Neuron (in vitro differentiated cells): ENCODE results near the gene FRS2.
"Not testable (repeated sequence)": the region's sequence is repeated elsewhere in the genome, so short reads cannot be mapped to it uniquely, and the experiment has no call there.

Experiments used
- H2AFZ ChIP-seq: one replicate; pipeline ENCODE4 v1.6.1; 2013; ENCODE audit warnings: low read depth, mild to moderate bottlenecking, inconsistent platforms, low read length, moderate library complexity
- H3K27me3 ChIP-seq: one replicate; pipeline ENCODE4 v1.6.1; 2013; ENCODE audit warnings: low read length; ENCODE audit not compliant: insufficient read depth
- H3K36me3 ChIP-seq: one replicate; pipeline ENCODE4 v1.6.1; 2013; ENCODE audit warnings: low read length; ENCODE audit not compliant: insufficient read depth
- H3K4me1 ChIP-seq: one replicate; pipeline ENCODE4 v1.6.1; 2013; ENCODE audit warnings: low read length; ENCODE audit not compliant: insufficient read depth
- H3K4me3 ChIP-seq: 2 replicates; pipeline ENCODE4 v1.5.1; 2013; ENCODE audit warnings: mild to moderate bottlenecking, low read length, moderate library complexity
- H3K9me3 ChIP-seq: one replicate; pipeline ENCODE4 v1.6.1; 2013; ENCODE audit warnings: low read length

FRS2 gene

GRCh38 chr12:69440016-69440415 lies 30.2 kb upstream of the FRS2 start:
- Histone ChIP-seq H3K9me3 (no peaks in the 10 kb centered on the region), H3K4me1 (no peaks in the 10 kb centered on the region), H3K27me3 (no peaks in the 10 kb centered on the region), H3K36me3 (no peaks in the 10 kb centered on the region), H2AFZ (no peak overlapping the region), H3K4me3 (no peak overlapping the region)

DNA sequence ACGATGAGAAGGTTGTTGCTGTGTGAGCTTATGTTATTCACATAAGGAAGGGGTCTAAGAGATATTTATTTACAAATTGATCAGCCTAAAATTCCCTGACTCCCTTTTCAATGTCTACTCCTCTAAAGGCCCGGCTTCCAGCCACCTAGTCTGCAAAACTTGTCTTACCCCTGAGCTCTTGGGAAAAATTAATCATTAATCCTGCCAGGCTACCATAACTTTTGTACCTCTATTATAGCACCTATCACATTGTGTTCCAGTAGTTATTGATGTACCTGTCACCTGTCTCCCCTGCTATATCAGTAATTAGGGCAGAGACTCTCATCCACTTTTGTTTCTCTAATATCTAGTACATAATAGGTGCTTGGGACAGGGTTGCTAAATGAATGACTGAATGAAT lies 29.3 kb upstream of the FRS2 start:
- Histone ChIP-seq H3K9me3 (no peaks in the 10 kb centered on the region), H3K36me3 (no peaks in the 10 kb centered on the region), H3K27me3 (no peaks in the 10 kb centered on the region), H3K4me3 (no peak overlapping the region), H2AFZ (no peak overlapping the region), H3K4me1 (no peaks in the 10 kb centered on the region)

DNA sequence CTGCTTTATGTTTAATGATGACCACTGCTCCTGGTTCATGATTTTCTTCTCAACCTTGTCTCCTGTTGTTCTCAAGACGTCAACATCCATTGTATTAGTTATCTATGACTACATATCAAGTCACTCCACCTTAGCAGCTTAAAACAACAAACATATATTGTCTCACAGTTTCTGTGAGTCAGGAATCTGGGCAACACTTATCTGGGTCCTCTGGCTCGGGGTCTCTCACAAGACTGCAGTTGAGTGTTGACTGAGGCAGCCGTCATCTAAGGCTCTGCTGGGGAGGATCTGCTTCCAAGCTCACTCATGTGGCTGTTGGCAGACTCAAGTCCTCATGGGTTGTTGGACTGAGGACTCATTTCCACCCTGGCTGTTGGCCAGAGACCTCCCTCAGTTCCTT lies 27.3 kb upstream of the FRS2 start:
- Histone ChIP-seq H3K36me3 (no peaks in the 10 kb centered on the region), H2AFZ (no peak overlapping the region), H3K27me3 (no peaks in the 10 kb centered on the region), H3K9me3 (no peaks in the 10 kb centered on the region), H3K4me3 (no peak overlapping the region), H3K4me1 (no peaks in the 10 kb centered on the region)

- no peak overlapping the region for H2AFZ ChIP-seq
- no peaks in the 10 kb centered on the region for H3K36me3 ChIP-seq
- H3K27me3 ChIP-seq, result no peaks in the 10 kb centered on the region
- H3K4me3 ChIP-seq, result no peak overlapping the region
- H3K4me1 ChIP-seq, result no peaks in the 10 kb centered on the region
- H3K9me3 ChIP-seq, result no peaks in the 10 kb centered on the region
These were observed 26.3 kb upstream of the FRS2 start for GRCh38 chr12:69443916-69444315.

GRCh38 chr12:69447892-69448291 lies 22.3 kb upstream of the FRS2 start:
- no peak overlapping the region for H3K4me3 ChIP-seq
- H3K4me1 ChIP-seq, result no peaks in the 10 kb centered on the region
- H2AFZ ChIP-seq, result no peak overlapping the region
- H3K36me3 ChIP-seq, result no peaks in the 10 kb centered on the region
- H3K9me3 ChIP-seq, result no peaks in the 10 kb centered on the region
- no peaks in the 10 kb centered on the region for H3K27me3 ChIP-seq

GRCh38 chr12:69452598-69453132 lies 17.5 kb upstream of the FRS2 start:
- not testable (repeated sequence) for H3K27me3 ChIP-seq, H3K4me3 ChIP-seq, H3K9me3 ChIP-seq, H3K36me3 ChIP-seq, H3K4me1 ChIP-seq, H2AFZ ChIP-seq

- no peaks in the 10 kb centered on the region for H3K27me3 ChIP-seq
These were observed 13.9 kb upstream of the FRS2 start for GRCh38 chr12:69456239-69456638.

GRCh38 chr12:69457433-69457832 lies 12.8 kb upstream of the FRS2 start:
- H3K4me1 ChIP-seq, result peaks cover 5% of the 10 kb centered on the region
- H3K27me3 ChIP-seq, result no peaks in the 10 kb centered on the region
- no peak overlapping the region for H3K4me3 ChIP-seq
- H3K9me3 ChIP-seq, result no peaks in the 10 kb centered on the region
- no peak overlapping the region for H2AFZ ChIP-seq
- H3K36me3 ChIP-seq, result no peaks in the 10 kb centered on the region

More at GRCh38 chr12:69456239-69456638, 13.9 kb upstream of the FRS2 start:
- H3K4me1 ChIP-seq, result peaks cover 5% of the 10 kb centered on the region
- no peaks in the 10 kb centered on the region for H3K9me3 ChIP-seq
- no peak overlapping the region for H3K4me3 ChIP-seq
- no peaks in the 10 kb centered on the region for H3K36me3 ChIP-seq
- H2AFZ ChIP-seq, result no peak overlapping the region

DNA sequence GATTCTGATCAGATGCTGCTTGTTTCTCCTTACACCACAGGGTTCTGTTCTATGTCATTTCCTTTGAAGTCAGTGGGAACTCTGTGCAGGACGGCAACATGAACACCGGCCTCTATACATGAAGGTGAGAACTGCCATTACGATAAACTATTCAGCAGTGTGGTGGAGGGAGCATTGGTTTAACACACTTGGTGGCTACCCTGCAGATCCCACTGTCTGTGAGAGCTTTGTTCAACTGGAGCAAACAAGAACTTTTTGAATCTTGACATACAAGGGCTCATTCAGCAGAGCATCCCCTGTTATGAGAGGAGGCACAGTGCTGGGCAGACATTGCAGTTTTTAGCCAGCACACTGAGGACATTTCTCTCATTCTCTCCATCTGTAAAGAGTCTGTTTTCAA lies 10.7 kb upstream of the FRS2 start:
- no peaks in the 10 kb centered on the region for H3K36me3 ChIP-seq
- H3K4me1 ChIP-seq, result peaks cover 5% of the 10 kb centered on the region
- H3K9me3 ChIP-seq, result no peaks in the 10 kb centered on the region
- H2AFZ ChIP-seq, result peak overlapping the region; percentile 51
- no peaks in the 10 kb centered on the region for H3K27me3 ChIP-seq
- H3K4me3 ChIP-seq, result no peak overlapping the region

DNA sequence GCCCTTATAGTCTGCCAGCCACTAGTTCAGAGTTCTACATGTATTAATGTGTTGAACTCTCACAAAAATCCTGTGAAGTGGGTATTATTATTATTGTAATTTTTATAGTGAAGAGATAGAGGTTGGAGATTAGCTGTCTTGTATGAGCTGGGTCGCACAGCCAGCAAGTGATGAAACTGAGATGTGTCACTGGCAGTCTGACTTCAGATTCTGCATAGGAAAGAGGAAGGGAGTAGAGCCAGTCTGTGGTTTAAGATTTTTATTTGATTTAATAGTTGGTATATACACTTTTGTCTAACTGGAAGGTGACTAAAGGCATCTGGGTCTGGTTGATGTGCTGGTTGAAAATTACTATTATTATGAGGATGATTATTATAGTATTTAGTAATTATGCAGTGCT lies 5.8 kb upstream of the FRS2 start:
- H2AFZ ChIP-seq, result no peak overlapping the region
- H3K9me3 ChIP-seq, result no peaks in the 10 kb centered on the region
- H3K27me3 ChIP-seq, result no peaks in the 10 kb centered on the region
- H3K4me3 ChIP-seq, result no peak overlapping the region
- H3K36me3 ChIP-seq, result no peaks in the 10 kb centered on the region
- peaks cover 4% of the 10 kb centered on the region for H3K4me1 ChIP-seq

GRCh38 chr12:69466867-69467266 lies 3.3 kb upstream of the FRS2 start:
- Histone ChIP-seq H3K4me3 (no peak overlapping the region), H3K9me3 (no peaks in the 10 kb centered on the region), H3K27me3 (no peaks in the 10 kb centered on the region)

DNA sequence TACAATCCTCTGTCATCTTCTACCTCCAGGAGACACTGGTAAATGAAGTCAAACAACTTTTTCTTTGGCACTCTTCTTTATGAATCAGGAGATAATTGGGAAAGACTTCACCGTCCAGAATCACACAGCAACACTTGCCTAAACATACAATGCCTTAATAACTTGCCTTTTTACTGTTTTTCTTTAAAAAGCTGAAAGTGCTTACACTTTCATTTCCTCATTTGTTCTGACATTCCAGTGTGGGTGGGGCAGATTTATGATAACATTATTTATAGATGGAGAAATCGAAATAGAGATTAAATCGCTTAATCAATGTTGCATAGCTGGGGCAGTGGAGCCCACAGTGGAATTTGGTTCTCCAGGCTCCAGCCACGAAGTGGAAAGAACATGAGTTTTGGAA lies 2.8 kb upstream of the FRS2 start:
- Histone ChIP-seq H3K36me3 (no peaks in the 10 kb centered on the region), H3K4me1 (peaks cover 15% of the 10 kb centered on the region), H2AFZ (no peak overlapping the region), H3K4me3 (no peak overlapping the region), H3K9me3 (no peaks in the 10 kb centered on the region), H3K27me3 (no peaks in the 10 kb centered on the region)

More at GRCh38 chr12:69466867-69467266, 3.3 kb upstream of the FRS2 start:
- Histone ChIP-seq H3K36me3 (no peaks in the 10 kb centered on the region), H2AFZ (no peak overlapping the region), H3K4me1 (peaks cover 13% of the 10 kb centered on the region)

DNA sequence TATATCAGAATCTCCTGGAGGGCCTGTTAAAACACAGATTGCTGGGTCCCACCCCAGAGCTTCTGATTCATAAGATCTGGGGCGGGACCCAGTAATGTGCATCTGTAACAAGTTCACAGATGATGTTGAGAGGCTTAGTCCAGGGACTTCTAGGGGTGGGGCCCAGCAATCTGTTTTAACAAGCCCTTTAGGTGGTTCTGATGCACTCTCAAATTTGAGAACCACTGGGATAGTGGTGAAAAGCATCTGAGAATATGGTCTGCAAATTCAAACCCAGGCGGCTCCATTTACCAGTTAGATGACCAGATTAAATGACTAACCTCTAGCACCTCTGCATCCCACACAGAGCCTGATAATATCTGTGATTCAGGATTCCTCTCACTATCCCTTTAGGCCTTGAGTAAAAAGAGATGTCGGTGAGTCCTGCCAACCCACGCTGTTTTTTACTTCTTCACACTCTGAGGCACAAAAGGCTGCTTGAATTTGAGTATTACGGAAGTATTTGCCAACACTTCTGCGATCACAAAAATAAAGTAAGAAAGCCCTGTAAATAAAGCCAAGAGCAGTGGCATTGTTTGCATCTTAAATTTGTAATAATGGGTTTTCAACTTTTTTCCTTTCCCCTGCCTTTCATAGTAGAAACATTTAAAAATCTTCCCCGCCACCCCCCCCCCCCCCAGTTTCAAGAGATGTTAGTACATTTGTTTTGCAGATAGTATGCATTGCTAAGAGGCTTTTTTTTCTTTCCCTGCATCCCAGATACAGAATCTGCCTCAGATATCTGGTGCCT lies 1.8 kb upstream of the FRS2 start:
- Histone ChIP-seq H3K4me3 (no peak overlapping the region), H3K27me3 (no peaks in the 10 kb centered on the region), H2AFZ (no peak overlapping the region)

GRCh38 chr12:69469854-69470188 lies 367 bp upstream of the FRS2 start:
- Histone ChIP-seq H3K9me3 (no peaks in the 10 kb centered on the region), H2AFZ (peak overlapping the region; percentile 95), H3K36me3 (no peaks in the 10 kb centered on the region), H3K4me1 (peaks cover 24% of the 10 kb centered on the region), H3K4me3 (peak overlapping the region; percentile 97), H3K27me3 (no peaks in the 10 kb centered on the region)

More for the DNA sequence above, 1.8 kb upstream of the FRS2 start:
- H3K36me3 ChIP-seq, result no peaks in the 10 kb centered on the region
- no peaks in the 10 kb centered on the region for H3K9me3 ChIP-seq
- peaks cover 15% of the 10 kb centered on the region for H3K4me1 ChIP-seq
